ENCODE data around the gene RNF113B.

Gene RNF113B

GRCh38 chr13:98141091-98141490, 36.0 kb downstream of the RNF113B start:
- DNase-seq, result no peak

DNA sequence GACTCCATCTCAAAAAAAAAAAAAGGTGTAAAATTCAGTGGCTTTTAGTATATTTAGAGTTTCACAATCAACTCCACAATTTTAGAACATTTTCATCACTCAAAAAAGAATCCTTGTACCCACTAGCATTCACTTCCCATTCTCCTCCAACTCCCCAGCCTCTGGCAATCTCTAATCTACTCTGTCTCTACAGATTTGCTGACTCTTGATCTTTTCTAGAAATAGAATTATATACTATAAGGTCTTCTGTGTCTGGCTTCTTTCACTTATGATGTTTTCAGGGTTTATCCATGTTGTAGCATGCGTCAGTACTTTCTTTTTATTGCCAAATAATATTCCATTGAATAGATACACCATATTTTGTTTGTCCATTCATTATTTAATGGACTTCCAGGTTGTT, 42.2 kb downstream of the RNF113B start:
- no peak for DNase-seq

DNA sequence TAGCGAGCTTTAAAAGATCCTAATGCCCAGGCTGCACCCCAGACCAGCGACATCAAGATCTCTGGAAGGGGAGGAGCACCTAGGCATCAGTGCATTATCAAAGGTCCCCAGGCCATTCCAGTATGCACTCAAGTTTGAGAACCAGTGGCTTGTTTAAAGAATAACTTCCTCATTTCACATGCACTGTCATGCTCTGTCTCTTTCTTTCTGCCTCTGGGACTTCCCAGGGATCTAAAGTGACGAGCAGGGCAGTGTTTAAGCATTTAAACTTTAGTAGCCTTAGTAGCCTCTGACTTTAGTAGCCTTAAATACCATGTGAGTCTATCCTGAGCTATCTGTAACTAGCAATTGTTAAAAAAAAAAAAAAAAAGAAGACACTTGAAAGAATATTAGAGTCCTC, 43.1 kb downstream of the RNF113B start:
- DNase-seq, result no peak

DNA sequence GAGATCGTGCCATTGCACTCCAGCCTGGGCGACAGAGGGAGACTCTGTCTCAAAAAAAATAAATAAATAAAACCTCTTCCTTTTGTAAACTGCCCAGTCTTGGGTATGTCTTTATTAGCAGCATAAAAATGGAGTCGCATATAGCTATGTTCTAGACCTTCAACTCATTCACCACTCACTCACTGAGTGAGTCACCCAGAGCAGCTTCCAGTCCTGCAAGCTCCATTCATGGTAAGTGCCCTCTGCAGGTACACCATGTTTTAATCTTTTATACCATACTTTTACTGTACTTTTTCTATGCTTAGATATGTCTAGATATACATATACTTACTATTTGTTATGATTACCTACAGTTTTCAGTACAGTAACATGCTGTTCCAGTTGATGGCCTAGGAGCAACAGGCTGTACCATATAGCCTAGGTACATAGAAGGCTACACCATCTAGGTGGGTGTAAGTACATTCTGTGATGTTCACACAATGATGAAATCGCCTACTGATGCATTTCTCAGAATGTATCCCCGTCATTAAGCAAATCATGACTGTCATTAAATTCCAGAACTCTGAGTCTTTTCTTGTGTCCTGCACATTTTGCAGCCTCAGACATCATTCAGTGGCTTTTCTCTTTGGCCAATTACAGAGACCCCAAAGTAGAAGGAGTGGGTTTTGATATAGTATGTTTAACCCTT, 47.9 kb downstream of the RNF113B start:
- no peak for DNase-seq

Measured in NCI-H1417 (cell line).